WTC11 (cell line): ENCODE measurements around the gene OSTN. TPM values are rescaled to one million over a fixed set of nuclear protein-coding genes. Genes with fewer than 3 reads are reported as not detected.

Source experiments
- ATAC-seq: fragments of 200-7000 bp; cut with Tn5 transposase; 2 replicates; pipeline ENCODE4 v1.10.0; 2021; ENCODE audit warnings: mild to moderate bottlenecking, moderate library complexity
- CTCF ChIA-PET: fragments of 300-600 bp; sonication (Branson Sonifier 250); formaldehyde crosslinking; loops from one replicate; lab custom pipeline; 2021; ENCODE audit warnings: antibody characterized with exemption; lab: Charles Lee
- POLR2A ChIA-PET: fragments of 350-600 bp; sonication (Branson Sonifier 250); formaldehyde crosslinking; loops from one replicate; lab custom pipeline; 2021; ENCODE audit warnings: antibody characterized with exemption; lab: Charles Lee
- DNase-seq: peaks from one replicate; pipeline ENCODE4 v3.0.0; 2021; ENCODE audit warnings: low spot score
- H3K27ac Mint-ChIP-seq: 2 replicates; pipeline ENCODE4 v1.8.0; 2021; ENCODE audit warnings: mixed read lengths
- H3K27me3 Mint-ChIP-seq: 2 replicates; pipeline ENCODE4 v1.8.0; 2021; ENCODE audit warnings: low read depth, mild to moderate bottlenecking, moderate library complexity, mixed read lengths
- H3K36me3 Mint-ChIP-seq: 2 replicates; pipeline ENCODE4 v1.8.0; 2021; ENCODE audit warnings: mixed read lengths
- H3K4me1 Mint-ChIP-seq: 2 replicates; pipeline ENCODE4 v1.8.0; 2022; ENCODE audit warnings: mixed read lengths
- H3K4me3 Mint-ChIP-seq: 2 replicates; pipeline ENCODE4 v1.8.0; 2021; ENCODE audit warnings: mild to moderate bottlenecking, moderate library complexity, mixed read lengths
- H3K9me3 Mint-ChIP-seq: 2 replicates; pipeline ENCODE4 v1.8.0; 2021; ENCODE audit warnings: mixed read lengths
- ATF3 ChIP-seq: sonication (generic); formaldehyde crosslinking; conservative IDR thresholded peaks from 2 replicates; pipeline ENCODE4 v1.8.1; 2022; ENCODE audit warnings: mild to moderate bottlenecking, missing genetic modification reagents
- ATF6 ChIP-seq: sonication (generic); formaldehyde crosslinking; IDR thresholded peaks from 2 replicates; pipeline ENCODE4 v1.8.1; 2023; ENCODE audit warnings: mild to moderate bottlenecking, missing genetic modification reagents
- CDX4 ChIP-seq: fragments of 250-450 bp; sonication (Bioruptor Pico); IDR thresholded peaks from 2 replicates; pipeline ENCODE4 v1.9.0; 2021; ENCODE audit warnings: moderate library complexity, mild to moderate bottlenecking, inconsistent platforms, borderline replicate concordance
- E2F5 ChIP-seq: sonication (generic); formaldehyde crosslinking; IDR thresholded peaks from 2 replicates; pipeline ENCODE4 v1.8.1; 2022; ENCODE audit warnings: mild to moderate bottlenecking, moderate library complexity, missing genetic modification reagents
- EMX1 ChIP-seq: fragments of 250-450 bp; sonication (Bioruptor Pico); IDR thresholded peaks from 2 replicates; pipeline ENCODE4 v1.8.0; 2021; ENCODE audit warnings: mild to moderate bottlenecking
- ERG ChIP-seq: fragments of 250-450 bp; sonication (Bioruptor Pico); IDR thresholded peaks from 2 replicates; pipeline ENCODE4 v1.8.0; 2021; ENCODE audit warnings: mild to moderate bottlenecking
- ESRRA ChIP-seq: sonication (generic); formaldehyde crosslinking; IDR thresholded peaks from 2 replicates; pipeline ENCODE4 v1.8.1; 2022; ENCODE audit warnings: mild to moderate bottlenecking, missing genetic modification reagents, borderline replicate concordance
- FOXJ3 ChIP-seq: sonication (generic); formaldehyde crosslinking; IDR thresholded peaks from 2 replicates; pipeline ENCODE4 v1.9.0; 2021; ENCODE audit warnings: missing genetic modification reagents, mild to moderate bottlenecking, borderline replicate concordance
- GTF2I ChIP-seq: fragments of 250-450 bp; sonication (Bioruptor Pico); conservative IDR thresholded peaks from 2 replicates; pipeline ENCODE4 v1.4.0; 2021; ENCODE audit warnings: mild to moderate bottlenecking
- HMGXB4 ChIP-seq: sonication (generic); formaldehyde crosslinking; IDR thresholded peaks from 2 replicates; pipeline ENCODE4 v1.8.1; 2023; ENCODE audit warnings: mild to moderate bottlenecking, moderate library complexity, missing genetic modification reagents
- NR1H2 ChIP-seq: sonication (generic); formaldehyde crosslinking; IDR thresholded peaks from 2 replicates; pipeline ENCODE4 v1.9.0; 2021; ENCODE audit warnings: mild to moderate bottlenecking, moderate library complexity, missing genetic modification reagents
- OVOL2 ChIP-seq: fragments of 250-450 bp; sonication (Bioruptor Pico); IDR thresholded peaks from 2 replicates; pipeline ENCODE4 v1.9.0; 2021; ENCODE audit warnings: mild to moderate bottlenecking, borderline replicate concordance
- PRRX2 ChIP-seq: fragments of 250-450 bp; sonication (Bioruptor Pico); IDR thresholded peaks from 2 replicates; pipeline ENCODE4 v1.8.0; 2021; ENCODE audit warnings: mild to moderate bottlenecking
- RELA ChIP-seq: sonication (generic); formaldehyde crosslinking; IDR thresholded peaks from 2 replicates; pipeline ENCODE4 v1.8.1; 2022; ENCODE audit warnings: missing genetic modification reagents, mild to moderate bottlenecking, borderline replicate concordance
- ZBTB21 ChIP-seq: sonication (generic); formaldehyde crosslinking; IDR thresholded peaks from 2 replicates; pipeline ENCODE4 v1.8.1; 2023; ENCODE audit warnings: mild to moderate bottlenecking, missing genetic modification reagents, borderline replicate concordance
- ZMAT4 ChIP-seq: fragments of 250-450 bp; sonication (Bioruptor Pico); IDR thresholded peaks from 2 replicates; pipeline ENCODE4 v1.9.0; 2021; ENCODE audit warnings: mild to moderate bottlenecking
- ZNF219 ChIP-seq: sonication (generic); formaldehyde crosslinking; IDR thresholded peaks from 2 replicates; pipeline ENCODE4 v1.8.0; 2023; ENCODE audit warnings: missing genetic modification reagents, mild to moderate bottlenecking, borderline replicate concordance
- ZNF263 ChIP-seq: sonication (generic); formaldehyde crosslinking; IDR thresholded peaks from 2 replicates; pipeline ENCODE4 v1.8.1; 2022; ENCODE audit warnings: low read depth, mild to moderate bottlenecking, moderate library complexity, missing genetic modification reagents
- ZNF671 ChIP-seq: fragments of 250-450 bp; sonication (Bioruptor Pico); IDR thresholded peaks from 2 replicates; pipeline ENCODE4 v1.8.0; 2021; ENCODE audit warnings: mild to moderate bottlenecking
- total RNA-seq: library from RNA; stranded (reverse); gene quantifications from 3 replicates; pipeline ENCODE4 v1.2.3, GENCODE V29; 2021
- TF ChIP-seq, protein P1 (sequence below): sonication (generic); formaldehyde crosslinking; IDR thresholded peaks from 2 replicates; pipeline ENCODE4 v1.8.0; 2023; ENCODE audit warnings: mild to moderate bottlenecking, missing genetic modification reagents

Gene OSTN
- total RNA-seq, 1 experiment from 2014 or later: not detected

DNA sequence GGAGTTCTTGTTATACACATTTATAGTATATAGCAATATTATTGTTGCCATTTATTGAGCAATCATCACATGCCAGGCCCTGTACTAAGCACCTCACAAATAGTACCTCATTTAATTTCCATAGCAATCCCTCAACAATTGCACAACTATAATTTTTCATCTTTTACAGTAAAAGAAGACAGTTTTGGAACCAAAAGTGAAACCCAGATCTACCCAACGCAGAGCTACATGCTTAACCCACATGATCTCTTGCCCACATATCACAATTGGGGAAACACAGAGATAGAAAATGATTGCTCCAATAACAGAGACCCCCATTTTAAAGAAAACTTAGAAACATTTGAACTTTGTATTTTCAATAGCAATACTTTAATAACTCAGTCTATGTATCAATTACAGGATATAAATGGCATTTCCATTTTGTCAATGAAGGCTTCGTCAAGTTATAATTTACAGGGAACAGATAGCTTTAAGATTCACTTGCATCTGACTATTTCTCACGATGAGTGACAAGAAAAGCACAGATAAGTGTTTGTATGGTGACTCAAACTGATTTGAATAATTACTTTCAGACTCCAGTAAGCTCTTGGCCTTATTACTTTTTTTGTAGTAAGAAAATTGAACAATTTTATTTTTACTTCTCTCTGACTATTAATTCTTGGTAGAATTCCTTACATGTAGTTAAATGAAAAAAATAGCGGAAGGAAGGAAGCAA, 91.4 kb downstream of the OSTN start (continued):
- no peak for TF ChIP-seq ERG (CRISPR knock-in tag)
- TF ChIP-seq ZBTB21 (CRISPR knock-in tag): no peak
- TF ChIP-seq GTF2I: no peak
- no peak for TF ChIP-seq ZNF263 (CRISPR knock-in tag)
- no peak for TF ChIP-seq E2F5 (CRISPR knock-in tag)
- TF ChIP-seq ZNF219 (CRISPR knock-in tag): no peak
- no peak for TF ChIP-seq ZMAT4 (CRISPR knock-in tag)
- TF ChIP-seq, all 79 proteins: peak for 0

- H3K4me1 Mint-ChIP-seq: no peaks in the 10 kb centered on the region
- no peaks in the 10 kb centered on the region for H3K27me3 Mint-ChIP-seq
- ATAC-seq (no peak), DNase-seq (no peak)
- H3K4me3 Mint-ChIP-seq: no peak overlapping the region
- no peaks in the 10 kb centered on the region for H3K36me3 Mint-ChIP-seq
- POLR2A ChIA-PET: no interaction called here
- H3K9me3 Mint-ChIP-seq: no peaks in the 10 kb centered on the region
- no peak overlapping the region for H3K27ac Mint-ChIP-seq
- CTCF ChIA-PET: interaction anchor here (0.6 kb wide), 1 partner anchor 11 kb away, joined by 3 read pairs; no protein-coding TSS in a partner anchor
- TF ChIP-seq ZNF671 (CRISPR knock-in tag) (no peak), ZNF219 (CRISPR knock-in tag) (no peak), GTF2I (no peak), FOXJ3 (CRISPR knock-in tag) (no peak), CDX4 (CRISPR knock-in tag) (no peak), PRRX2 (CRISPR knock-in tag) (no peak), HMGXB4 (CRISPR knock-in tag) (no peak), ZBTB21 (CRISPR knock-in tag) (no peak), ATF3 (CRISPR knock-in tag) (no peak), ATF6 (CRISPR knock-in tag) (no peak), ESRRA (CRISPR knock-in tag) (no peak), NR1H2 (CRISPR knock-in tag) (no peak), EMX1 (CRISPR knock-in tag) (no peak), OVOL2 (CRISPR knock-in tag) (no peak), RELA (CRISPR knock-in tag) (no peak)
- TF ChIP-seq, protein P1, sequence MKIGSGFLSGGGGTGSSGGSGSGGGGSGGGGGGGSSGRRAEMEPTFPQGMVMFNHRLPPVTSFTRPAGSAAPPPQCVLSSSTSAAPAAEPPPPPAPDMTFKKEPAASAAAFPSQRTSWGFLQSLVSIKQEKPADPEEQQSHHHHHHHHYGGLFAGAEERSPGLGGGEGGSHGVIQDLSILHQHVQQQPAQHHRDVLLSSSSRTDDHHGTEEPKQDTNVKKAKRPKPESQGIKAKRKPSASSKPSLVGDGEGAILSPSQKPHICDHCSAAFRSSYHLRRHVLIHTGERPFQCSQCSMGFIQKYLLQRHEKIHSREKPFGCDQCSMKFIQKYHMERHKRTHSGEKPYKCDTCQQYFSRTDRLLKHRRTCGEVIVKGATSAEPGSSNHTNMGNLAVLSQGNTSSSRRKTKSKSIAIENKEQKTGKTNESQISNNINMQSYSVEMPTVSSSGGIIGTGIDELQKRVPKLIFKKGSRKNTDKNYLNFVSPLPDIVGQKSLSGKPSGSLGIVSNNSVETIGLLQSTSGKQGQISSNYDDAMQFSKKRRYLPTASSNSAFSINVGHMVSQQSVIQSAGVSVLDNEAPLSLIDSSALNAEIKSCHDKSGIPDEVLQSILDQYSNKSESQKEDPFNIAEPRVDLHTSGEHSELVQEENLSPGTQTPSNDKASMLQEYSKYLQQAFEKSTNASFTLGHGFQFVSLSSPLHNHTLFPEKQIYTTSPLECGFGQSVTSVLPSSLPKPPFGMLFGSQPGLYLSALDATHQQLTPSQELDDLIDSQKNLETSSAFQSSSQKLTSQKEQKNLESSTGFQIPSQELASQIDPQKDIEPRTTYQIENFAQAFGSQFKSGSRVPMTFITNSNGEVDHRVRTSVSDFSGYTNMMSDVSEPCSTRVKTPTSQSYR (CRISPR knock-in tag): no peak
These were observed 93.4 kb downstream of the OSTN start for GRCh38 chr3:191292243-191293015.
